Lower leg skin (tissue), 3 donors: ENCODE measurements around the gene NTM.

ENCODE experiments used
- CTCF ChIP-seq, 3 donors: fragments of 450-650 bp; IDR thresholded peaks; one replicate each; pipeline ENCODE4 v1.5.1; 2016; ENCODE audit warnings: antibody characterized with exemption in 3 of 3, mild to moderate bottlenecking in 3 of 3, moderate library complexity in 2 of 3
- POLR2A ChIP-seq, 2 donors: fragments of 450-650 bp; IDR thresholded peaks; one replicate each; pipeline ENCODE4 v1.6.1; 2016 to 2017; ENCODE audit warnings: antibody characterized with exemption in 2 of 2, mild to moderate bottlenecking in 1 of 2, moderate library complexity in 1 of 2

GRCh38 chr11:131854391-131854790 lies 484.0 kb downstream of the NTM start:
- TF ChIP-seq CTCF (IDR thresholded peaks at IDR 0.05) (no peak), POLR2A (IDR thresholded peaks at IDR 0.05) (no peak)
